DMS153 treated with DMSO at 0.1 percent for 48 hours (cell line): Measurements from ENCODE around the gene MAGEB17.
"Not testable (repeated sequence)": the region's sequence is repeated elsewhere in the genome, so short reads cannot be mapped to it uniquely, and the experiment has no call there.

Experiments
- DNase-seq: peaks from one replicate; lab custom pipeline; 2025; ENCODE audit not compliant: unreplicated experiment; lab: John Stamatoyannopoulos, UW

Gene MAGEB17, protein sequence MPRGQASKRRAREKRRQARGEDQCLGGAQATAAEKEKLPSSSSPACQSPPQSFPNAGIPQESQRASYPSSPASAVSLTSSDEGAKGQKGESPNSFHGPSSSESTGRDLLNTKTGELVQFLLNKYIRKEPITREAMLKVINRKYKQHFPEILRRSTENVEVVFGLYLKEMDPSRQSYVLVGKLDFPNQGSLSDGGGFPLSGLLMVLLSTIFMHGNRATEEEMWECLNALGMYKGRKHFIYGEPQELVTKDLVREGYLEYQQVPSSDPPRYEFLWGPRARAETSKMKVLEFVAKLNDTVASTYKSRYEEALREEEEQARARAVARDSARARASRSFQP

DNA sequence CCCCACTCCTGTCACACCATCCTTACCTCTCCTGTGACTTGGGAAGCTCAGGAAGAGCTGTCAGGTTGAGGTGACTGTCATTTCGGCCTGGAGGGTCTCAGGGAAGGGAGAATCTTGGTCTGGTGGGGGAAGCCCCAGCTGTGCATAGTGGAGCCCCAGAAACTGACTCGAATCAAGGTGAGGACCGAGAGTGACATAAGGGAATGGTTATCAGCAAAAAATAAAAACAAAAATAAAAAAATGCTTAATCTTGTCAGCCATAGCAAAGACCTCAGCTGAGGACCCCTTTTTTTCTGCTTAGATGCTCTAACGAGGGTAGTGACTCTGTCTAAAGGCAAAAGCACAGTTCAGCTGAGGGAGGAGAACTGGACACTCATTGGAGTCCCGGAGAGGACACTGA lies at the start of gene MAGEB17:
TSS of gene MAGEB17 (plus strand) at position 301 of the 400 bp plus-strand sequence. CDS start 2,902 bp downstream, outside the sequence.
- DNase-seq = no peak

DNA sequence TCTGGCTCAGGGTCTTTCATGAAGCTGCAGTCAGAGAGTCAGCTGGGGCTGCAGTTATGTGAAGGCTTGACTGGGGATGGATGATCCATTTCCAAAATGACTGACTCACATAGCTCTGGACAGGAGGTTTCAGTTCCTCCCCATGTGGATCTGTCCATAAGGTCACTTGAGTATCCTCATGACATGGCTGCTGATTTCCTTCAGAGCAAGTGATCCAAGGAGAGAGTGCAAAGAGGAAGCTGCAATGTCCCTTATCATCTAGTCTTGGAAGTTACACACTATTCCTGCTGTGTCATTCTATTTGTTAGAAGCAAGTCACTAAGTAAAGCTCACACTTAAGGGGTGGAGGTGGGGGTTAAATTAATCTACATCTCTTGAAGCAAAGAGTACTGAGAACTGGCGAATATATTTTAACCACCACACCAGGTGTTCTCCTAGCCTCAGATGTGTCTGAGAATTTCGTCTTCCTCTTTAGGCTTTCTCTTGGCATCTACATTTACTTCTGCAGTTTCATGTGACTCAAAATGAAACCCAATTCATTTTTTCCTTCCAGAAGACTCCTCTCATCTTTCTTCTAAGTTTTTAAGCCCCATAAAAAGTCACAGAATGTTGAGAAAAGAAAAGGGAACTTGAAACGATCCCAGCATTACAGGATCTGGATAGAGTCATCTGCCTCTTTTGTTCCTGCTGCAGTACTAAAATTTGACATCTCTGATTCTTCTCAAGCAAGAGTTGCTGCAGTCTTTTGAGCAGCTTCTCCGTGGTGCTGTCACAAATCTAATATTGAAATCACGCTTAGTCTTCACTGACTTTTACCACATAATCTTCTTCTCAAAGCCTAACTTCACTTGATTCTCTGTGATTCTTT lies 47.7 kb upstream of the MAGEB17 start:
- no peak for DNase-seq

- DNase-seq = no peak
Measured at GRCh38 chrX:16120431-16120830, 46.9 kb upstream of the MAGEB17 start.

- peak; percentile 39 for DNase-seq
Measured at GRCh38 chrX:16123222-16123786, 44.0 kb upstream of the MAGEB17 start, which contains the start of gene GRPR. TSS of gene GRPR (plus strand) at chrX:16123565. CDS start at chrX:16123954, 389 bp downstream.

GRCh38 chrX:16124201-16124600 lies 43.1 kb upstream of the MAGEB17 start:
- DNase-seq = no peak

DNA sequence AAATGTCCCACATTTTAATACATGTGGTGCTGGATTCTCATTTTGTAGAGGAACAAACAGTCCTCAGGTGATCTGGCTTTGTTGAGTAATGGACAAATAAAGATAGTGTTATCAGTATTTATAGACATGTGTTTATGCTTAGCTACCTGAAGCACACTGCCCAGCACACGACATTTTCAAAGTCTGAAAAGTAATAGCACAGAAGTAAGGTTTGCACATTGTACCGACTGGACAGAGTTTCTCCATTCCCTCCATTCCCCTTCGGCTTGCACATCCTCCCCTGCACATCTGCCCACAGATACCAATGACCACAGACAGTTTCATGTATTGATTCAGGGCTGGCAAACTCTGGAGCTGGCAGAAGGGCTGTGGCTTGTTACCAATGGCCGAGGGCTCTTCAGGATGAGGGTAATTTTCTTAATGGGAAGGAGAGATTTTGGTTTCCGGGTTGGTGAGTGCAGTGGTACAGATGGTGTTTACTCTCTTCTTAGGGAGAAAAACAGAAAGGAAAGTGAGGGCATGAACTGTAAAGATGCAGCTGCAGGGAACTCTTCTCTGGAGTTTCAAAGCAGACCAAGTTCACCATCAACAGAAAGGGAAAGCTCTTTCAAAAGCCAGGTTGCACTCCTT lies 41.6 kb upstream of the MAGEB17 start:
- DNase-seq = no peak

- DNase-seq = no peak
Measured at GRCh38 chrX:16130707-16131106, 36.6 kb upstream of the MAGEB17 start.

DNA sequence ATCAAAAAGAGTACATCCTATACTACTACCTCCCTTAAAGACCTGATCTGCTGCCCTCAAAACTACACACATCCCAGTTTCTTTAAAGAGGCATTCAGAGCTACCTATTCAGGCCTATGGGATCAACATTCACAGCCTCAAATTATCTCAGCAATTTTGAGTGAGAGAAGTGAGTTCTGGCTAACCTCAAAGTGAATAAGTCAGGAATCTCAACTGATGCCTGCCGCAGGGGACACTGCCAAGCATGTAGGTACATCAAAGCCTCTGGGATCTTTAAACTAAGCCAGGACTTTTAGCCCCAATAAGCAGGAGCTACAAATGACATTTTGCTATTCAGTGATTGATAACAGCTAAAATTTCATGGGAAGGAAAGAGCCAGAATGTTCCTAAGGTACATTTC lies 32.3 kb upstream of the MAGEB17 start:
- DNase-seq = no peak

DNA sequence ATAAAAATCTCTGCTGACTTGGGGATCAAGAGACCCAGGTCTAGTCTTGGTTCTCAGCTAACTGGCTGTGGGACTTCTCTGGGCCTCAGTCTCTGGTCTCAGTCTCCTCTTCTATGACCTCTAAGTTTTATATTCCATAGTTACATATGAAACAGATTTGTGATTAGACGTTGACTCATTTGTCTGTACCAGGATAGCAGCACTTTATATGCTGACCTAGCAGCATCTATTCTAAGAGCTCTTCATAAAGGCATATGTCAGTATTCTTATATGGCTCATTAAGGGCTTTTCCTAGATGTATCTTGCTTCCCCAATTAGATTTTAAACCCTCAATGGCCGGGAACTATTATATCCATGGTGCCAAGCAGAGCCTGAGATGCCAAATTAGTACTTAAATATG lies 31.2 kb upstream of the MAGEB17 start:
- no peak for DNase-seq

GRCh38 chrX:16137416-16138107 lies 29.7 kb upstream of the MAGEB17 start:
- DNase-seq = no peak

DNA sequence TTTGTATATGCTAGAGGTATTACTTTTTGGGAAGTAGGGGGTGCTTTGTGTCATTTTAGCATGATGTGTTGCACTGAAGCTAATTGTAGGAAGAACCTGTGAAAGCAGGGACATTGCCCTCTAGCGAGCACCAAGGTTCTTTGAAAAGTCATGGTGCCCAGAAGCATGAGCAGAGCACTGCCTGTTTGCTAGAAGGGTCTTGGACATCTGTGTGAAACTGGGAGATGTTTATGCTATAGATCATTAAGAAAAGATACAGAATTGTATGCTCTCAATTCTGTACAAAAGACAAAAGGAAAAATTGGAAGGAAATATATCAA lies 29.2 kb upstream of the MAGEB17 start:
- no peak for DNase-seq

GRCh38 chrX:16140448-16140847 lies 26.8 kb upstream of the MAGEB17 start:
- DNase-seq = no peak

GRCh38 chrX:16140983-16141382 lies 26.3 kb upstream of the MAGEB17 start:
- no peak for DNase-seq

GRCh38 chrX:16141422-16142245 lies 25.6 kb upstream of the MAGEB17 start:
- DNase-seq = no peak

GRCh38 chrX:16142246-16142558 lies 25.1 kb upstream of the MAGEB17 start:
- no peak for DNase-seq

DNA sequence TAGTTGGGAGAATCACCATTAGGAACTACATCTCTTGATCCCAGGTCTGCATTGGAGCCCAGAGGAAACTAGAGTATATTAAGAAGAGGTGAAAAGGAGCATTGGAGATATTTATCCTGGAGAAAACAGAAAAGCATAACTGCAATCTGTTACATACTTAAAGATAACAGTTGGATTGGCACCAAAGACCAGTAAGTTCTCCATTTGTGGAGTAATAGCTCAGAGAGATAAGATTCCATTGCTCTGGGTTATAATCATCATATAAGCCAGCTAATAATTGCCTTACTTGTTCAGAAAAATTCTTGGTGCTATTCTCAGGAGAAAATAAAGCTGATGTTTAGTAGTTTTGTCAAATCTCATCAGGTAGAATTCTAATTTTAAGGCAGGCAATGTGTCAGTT lies 23.3 kb upstream of the MAGEB17 start:
- DNase-seq = no peak

GRCh38 chrX:16144420-16144819 lies 22.9 kb upstream of the MAGEB17 start:
- no peak for DNase-seq

DNA sequence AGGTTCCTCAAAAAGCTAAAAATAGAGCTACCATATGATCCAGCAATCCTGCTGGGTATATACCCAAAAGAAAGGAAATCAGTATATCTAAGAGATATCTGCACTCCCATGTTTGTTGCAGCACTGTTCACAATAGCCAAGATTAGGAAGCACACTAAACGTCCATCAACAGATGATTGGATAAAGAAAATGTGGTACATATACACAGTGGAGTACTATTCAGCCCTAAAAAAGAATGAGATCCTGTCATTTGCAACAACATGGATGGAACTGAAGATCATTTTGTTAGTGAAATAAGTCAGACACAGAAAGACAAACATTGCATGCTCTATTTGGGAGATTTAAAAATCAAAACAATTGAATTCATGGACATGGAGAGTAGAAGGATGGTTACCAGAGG lies 22.2 kb upstream of the MAGEB17 start:
- DNase-seq = not testable (repeated sequence)

- no peak for DNase-seq
Measured at GRCh38 chrX:16145656-16146055, 21.6 kb upstream of the MAGEB17 start.

DNA sequence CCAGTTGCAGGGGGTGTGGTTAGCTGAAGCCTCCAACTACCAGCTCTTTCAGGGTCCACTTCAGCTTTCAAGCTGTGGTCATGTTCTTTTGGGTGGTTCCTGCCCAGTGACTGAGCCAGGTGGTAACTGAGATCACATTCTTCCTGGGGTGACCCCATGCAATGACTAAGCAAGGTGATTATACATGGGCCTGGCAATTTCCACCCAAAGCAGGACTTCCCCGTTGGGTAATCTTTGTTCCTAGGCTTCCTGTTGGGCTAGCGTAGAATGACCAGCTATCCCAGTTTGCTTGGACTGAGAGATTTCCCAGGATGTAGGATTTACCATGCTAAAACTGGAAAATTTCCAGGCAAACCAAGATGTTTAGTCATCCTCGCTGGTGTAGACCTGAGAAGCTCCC lies 18.4 kb upstream of the MAGEB17 start:
- no peak for DNase-seq
